Trophoblast cell (in vitro differentiated cells and primary cell): ENCODE measurements around the gene INPP5D.
"Not testable (repeated sequence)": the region's sequence is repeated elsewhere in the genome, so short reads cannot be mapped to it uniquely, and the experiment has no call there.

ENCODE experiments used
- DNase-seq, 2 donors: peaks; one replicate each; pipeline ENCODE4 v3.0.0-alpha.2; 2016
- H2AFZ ChIP-seq: 2 replicates; pipeline ENCODE4 v1.6.1; 2013; ENCODE audit warnings: low read length, moderate library complexity, mild to moderate bottlenecking; ENCODE audit not compliant: insufficient read depth, poor library complexity
- H2AK5ac ChIP-seq: 2 replicates; pipeline ENCODE4 v1.6.1; 2013; ENCODE audit warnings: mild to moderate bottlenecking, low read length
- H2BK120ac ChIP-seq: 2 replicates; pipeline ENCODE4 v1.6.1; 2013; ENCODE audit warnings: low read length, mild to moderate bottlenecking, moderate library complexity; ENCODE audit not compliant: insufficient read depth, poor library complexity
- H2BK12ac ChIP-seq: 2 replicates; pipeline ENCODE4 v1.6.1; 2013; ENCODE audit warnings: mild to moderate bottlenecking, low read length, moderate library complexity
- H2BK5ac ChIP-seq: 2 replicates; pipeline ENCODE4 v1.6.1; 2013; ENCODE audit warnings: low read length, low read depth, moderate library complexity, mild to moderate bottlenecking; ENCODE audit not compliant: poor library complexity
- H3K14ac ChIP-seq: 2 replicates; pipeline ENCODE4 v1.6.1; 2013; ENCODE audit warnings: mild to moderate bottlenecking, low read length
- H3K18ac ChIP-seq: 2 replicates; pipeline ENCODE4 v1.6.1; 2013; ENCODE audit warnings: mild to moderate bottlenecking, low read length
- H3K23ac ChIP-seq: 2 replicates; pipeline ENCODE4 v1.6.1; 2013; ENCODE audit warnings: low read length
- H3K27ac ChIP-seq: 2 replicates; pipeline ENCODE4 v1.5.1; 2013; ENCODE audit warnings: low read depth, mild to moderate bottlenecking, inconsistent platforms, low read length, moderate library complexity
- H3K27me3 ChIP-seq: 2 replicates; pipeline ENCODE4 v1.6.1; 2013; ENCODE audit warnings: inconsistent platforms, mild to moderate bottlenecking, low read length, moderate library complexity; ENCODE audit not compliant: insufficient read depth
- H3K36me3 ChIP-seq, 2 experiments: 1 replicate in 1 of 2; 2 replicates in 1 of 2; pipeline ENCODE4 v1.6.1; 2013; ENCODE audit warnings: low read length in 2 of 2, mild to moderate bottlenecking in 2 of 2, moderate library complexity in 1 of 2; ENCODE audit not compliant: insufficient read depth in 2 of 2, control insufficient read depth in 1 of 2
- H3K4ac ChIP-seq: 2 replicates; pipeline ENCODE4 v1.6.1; 2013; ENCODE audit warnings: low read depth, mild to moderate bottlenecking, low read length, moderate library complexity
- H3K4me1 ChIP-seq, 2 experiments: 1 replicate in 1 of 2; 2 replicates in 1 of 2; pipeline ENCODE4 v1.6.1; 2013; ENCODE audit warnings: low read length in 2 of 2, mild to moderate bottlenecking in 2 of 2, moderate library complexity in 1 of 2; ENCODE audit not compliant: insufficient read depth in 2 of 2, control insufficient read depth in 1 of 2
- H3K4me2 ChIP-seq: 2 replicates; pipeline ENCODE4 v1.6.1; 2013; ENCODE audit warnings: inconsistent platforms, mild to moderate bottlenecking, low read length, moderate library complexity
- H3K4me3 ChIP-seq: 2 replicates; pipeline ENCODE4 v1.5.1; 2013; ENCODE audit warnings: mild to moderate bottlenecking, low read depth, low read length, inconsistent platforms
- H3K79me1 ChIP-seq: one replicate; pipeline ENCODE4 v1.6.1; 2013; ENCODE audit warnings: low read length
- H3K79me2 ChIP-seq: 2 replicates; pipeline ENCODE4 v1.6.1; 2013; ENCODE audit warnings: low read length, mild to moderate bottlenecking; ENCODE audit not compliant: control insufficient read depth, insufficient read depth, poor library complexity
- H3K9ac ChIP-seq: 2 replicates; pipeline ENCODE4 v1.6.1; 2013; ENCODE audit warnings: mild to moderate bottlenecking, low read length
- H3K9me3 ChIP-seq: 2 replicates; pipeline ENCODE4 v1.6.1; 2013; ENCODE audit warnings: low read depth, mild to moderate bottlenecking, control low read depth, inconsistent platforms, low read length; ENCODE audit not compliant: insufficient read depth
- H4K12ac ChIP-seq: 2 replicates; pipeline ENCODE4 v1.6.1; 2013; ENCODE audit warnings: low read depth, mild to moderate bottlenecking, low read length, moderate library complexity
- H4K8ac ChIP-seq: 2 replicates; pipeline ENCODE4 v1.6.1; 2013; ENCODE audit warnings: low read depth, mild to moderate bottlenecking, low read length, moderate library complexity
- H4K91ac ChIP-seq: one replicate; pipeline ENCODE4 v1.6.1; 2013; ENCODE audit warnings: low read depth, mild to moderate bottlenecking, low read length, moderate library complexity
- WGBS: extraction: QIAGEN DNeasy Blood & Tissue Kit; methylation state at CpG from one replicate; pipeline ENCODE4 v1.1.7; 2013; ENCODE audit warnings: missing lambda C conversion rate; ENCODE audit not compliant: insufficient read length, insufficient coverage; ENCODE audit errors: extremely low coverage; 5-methylcytosine and 5-hydroxymethylcytosine counted together

The INPP5D gene

GRCh38 chr2:233017947-233018346 lies 42.2 kb upstream of the INPP5D start:
- H4K12ac ChIP-seq: no peak overlapping the region
- H2BK120ac ChIP-seq: no peak overlapping the region
- no peaks in the 10 kb centered on the region for H3K79me1 ChIP-seq
- no peak overlapping the region for H2AFZ ChIP-seq
- no peak overlapping the region for H2AK5ac ChIP-seq
- no peak for DNase-seq
- H2BK12ac ChIP-seq: no peak overlapping the region
- no peak overlapping the region for H3K4me2 ChIP-seq
- no peak overlapping the region for H2BK5ac ChIP-seq
- no peak overlapping the region for H4K91ac ChIP-seq
- H3K4ac ChIP-seq: no peak overlapping the region
- WGBS: no CpG with 5 or more reads among the region's 1 CpG
- H3K4me3 ChIP-seq: no peak overlapping the region
- no peak overlapping the region for H4K8ac ChIP-seq
- H3K4me1 ChIP-seq: peaks cover 3 to 8% of the 10 kb centered on the region in 2 experiments
- no peak overlapping the region for H3K14ac ChIP-seq
- peaks cover 2% of the 10 kb centered on the region for H3K9me3 ChIP-seq
- H3K23ac ChIP-seq: no peak overlapping the region
- no peak overlapping the region for H3K9ac ChIP-seq
- no peak overlapping the region for H3K18ac ChIP-seq
- no peak overlapping the region for H3K27ac ChIP-seq
- H3K79me2 ChIP-seq: peaks cover 2% of the 10 kb centered on the region
- H3K36me3 ChIP-seq: no peaks in the 10 kb centered on the region
- H3K27me3 ChIP-seq: no peaks in the 10 kb centered on the region

GRCh38 chr2:233019610-233020009 lies 40.5 kb upstream of the INPP5D start:
- H3K79me1 ChIP-seq, H4K8ac ChIP-seq, H4K12ac ChIP-seq, H3K4me3 ChIP-seq, H3K4ac ChIP-seq, H3K79me2 ChIP-seq, H3K4me1 ChIP-seq, H3K27ac ChIP-seq, H3K9ac ChIP-seq, H2BK120ac ChIP-seq, H2BK12ac ChIP-seq, H3K14ac ChIP-seq, H3K4me2 ChIP-seq, H3K27me3 ChIP-seq, H2BK5ac ChIP-seq, H3K36me3 ChIP-seq, H3K23ac ChIP-seq, H3K9me3 ChIP-seq, H2AK5ac ChIP-seq, DNase-seq, H3K18ac ChIP-seq, H2AFZ ChIP-seq, H4K91ac ChIP-seq: not testable (repeated sequence)
- WGBS: no CpG with 5 or more reads among the region's 4 CpGs

GRCh38 chr2:233020454-233020853 lies 39.7 kb upstream of the INPP5D start:
- no peaks in the 10 kb centered on the region for H3K36me3 ChIP-seq
- H3K79me2 ChIP-seq: peaks cover 2% of the 10 kb centered on the region
- H2AK5ac ChIP-seq: no peak overlapping the region
- DNase-seq: no peak
- no CpG with 5 or more reads among the region's 2 CpGs for WGBS
- H3K79me1 ChIP-seq: no peaks in the 10 kb centered on the region
- H3K27me3 ChIP-seq: no peaks in the 10 kb centered on the region
- no peak overlapping the region for H4K8ac ChIP-seq
- H3K9me3 ChIP-seq: no peaks in the 10 kb centered on the region
- no peak overlapping the region for H4K91ac ChIP-seq
- H3K18ac ChIP-seq: no peak overlapping the region
- no peak overlapping the region for H2AFZ ChIP-seq
- H3K23ac ChIP-seq: no peak overlapping the region
- H3K4me1 ChIP-seq: peaks cover 4 to 9% of the 10 kb centered on the region in 2 experiments
- no peak overlapping the region for H3K9ac ChIP-seq
- H3K4me2 ChIP-seq: no peak overlapping the region
- H2BK120ac ChIP-seq: no peak overlapping the region
- H4K12ac ChIP-seq: no peak overlapping the region
- no peak overlapping the region for H3K4me3 ChIP-seq
- no peak overlapping the region for H3K4ac ChIP-seq
- H3K14ac ChIP-seq: no peak overlapping the region
- no peak overlapping the region for H3K27ac ChIP-seq
- no peak overlapping the region for H2BK12ac ChIP-seq
- no peak overlapping the region for H2BK5ac ChIP-seq

- H4K8ac ChIP-seq: no peak overlapping the region
- no peak overlapping the region for H4K91ac ChIP-seq
- DNase-seq: no peak
- peak overlapping the region; percentile 5 for H2BK12ac ChIP-seq
- H3K9me3 ChIP-seq: no peaks in the 10 kb centered on the region
- no peaks in the 10 kb centered on the region for H3K79me1 ChIP-seq
- H2BK5ac ChIP-seq: no peak overlapping the region
- H4K12ac ChIP-seq: no peak overlapping the region
- H3K27ac ChIP-seq: no peak overlapping the region
- no peaks in the 10 kb centered on the region for H3K36me3 ChIP-seq
- H2BK120ac ChIP-seq: no peak overlapping the region
- H3K79me2 ChIP-seq: peaks cover 2% of the 10 kb centered on the region
- H3K18ac ChIP-seq: no peak overlapping the region
- H3K27me3 ChIP-seq: no peaks in the 10 kb centered on the region
- WGBS: no CpG with 5 or more reads among the region's 8 CpGs
- H3K23ac ChIP-seq: no peak overlapping the region
- no peak overlapping the region for H3K4ac ChIP-seq
- no peak overlapping the region for H3K4me2 ChIP-seq
- no peak overlapping the region for H2AK5ac ChIP-seq
- no peak overlapping the region for H2AFZ ChIP-seq
- no peak overlapping the region for H3K4me3 ChIP-seq
- H3K9ac ChIP-seq: no peak overlapping the region
- peak overlapping the region; percentile 17 for H3K14ac ChIP-seq
- peaks cover 15 to 17% of the 10 kb centered on the region in 2 experiments for H3K4me1 ChIP-seq
Measured at GRCh38 chr2:233021771-233022170, 38.4 kb upstream of the INPP5D start.
